ENCODE results near the gene NRN1. TPM values are rescaled to one million over a fixed set of nuclear protein-coding genes. Genes with fewer than 3 reads are reported as not detected.
A peak's percentile ranks its signal among the peaks of the same experiment; 100 is the strongest.

NRN1 gene
- total and polyA plus RNA-seq, 8 donors, result 0.60 to 4.3 (median 1.6) TPM

DNA sequence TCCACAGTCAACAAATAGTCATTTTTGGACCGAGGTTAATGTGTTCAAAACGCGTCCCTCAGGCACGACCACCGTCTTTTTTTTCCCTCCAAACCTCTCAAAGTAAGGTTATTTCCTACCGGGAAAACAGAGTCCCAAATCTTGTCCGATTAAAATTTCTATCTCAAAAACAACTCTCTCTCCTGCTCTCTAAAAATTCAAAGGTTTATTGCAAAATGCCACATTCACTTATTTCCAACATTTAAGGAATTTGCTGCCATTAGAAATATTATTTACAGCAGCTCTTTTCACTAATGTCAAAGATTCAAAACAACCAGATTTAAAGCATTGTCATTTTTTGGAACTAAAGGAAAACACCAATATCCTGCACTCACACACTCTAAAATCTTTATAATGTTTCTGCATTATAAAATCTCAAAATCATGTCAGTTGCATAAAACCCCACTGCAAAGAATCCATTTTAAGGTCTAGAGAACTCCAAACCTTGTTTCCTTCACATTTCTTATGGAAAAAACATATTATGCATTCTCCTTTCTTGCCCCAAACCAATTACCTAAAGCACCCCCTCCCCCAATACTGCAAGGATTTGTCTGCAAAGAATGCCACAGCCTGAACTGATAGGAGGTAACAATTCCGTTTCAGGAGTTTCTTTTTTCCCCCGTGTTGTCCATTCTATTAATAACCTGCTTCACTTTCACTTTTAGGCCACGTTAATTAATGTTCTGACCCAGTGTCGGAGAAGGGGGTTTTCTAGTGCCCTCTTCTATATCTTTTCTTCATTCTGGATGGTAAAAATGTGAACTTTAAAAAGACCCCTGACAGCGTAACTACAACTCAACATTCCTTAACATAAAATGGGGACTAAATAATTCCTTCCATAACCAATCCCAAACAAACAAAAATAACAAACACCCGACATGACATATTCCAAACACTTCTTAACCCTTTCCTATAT, 1.4 kb downstream of the NRN1 start:
- no peaks in the 10 kb centered on the region for H3K9me3 ChIP-seq
- H3K27ac ChIP-seq, result no peak overlapping the region
- 11% methylated on average over 13 of the region's 13 CpGs for WGBS, 2 donors
- TF ChIP-seq, protein P1, sequence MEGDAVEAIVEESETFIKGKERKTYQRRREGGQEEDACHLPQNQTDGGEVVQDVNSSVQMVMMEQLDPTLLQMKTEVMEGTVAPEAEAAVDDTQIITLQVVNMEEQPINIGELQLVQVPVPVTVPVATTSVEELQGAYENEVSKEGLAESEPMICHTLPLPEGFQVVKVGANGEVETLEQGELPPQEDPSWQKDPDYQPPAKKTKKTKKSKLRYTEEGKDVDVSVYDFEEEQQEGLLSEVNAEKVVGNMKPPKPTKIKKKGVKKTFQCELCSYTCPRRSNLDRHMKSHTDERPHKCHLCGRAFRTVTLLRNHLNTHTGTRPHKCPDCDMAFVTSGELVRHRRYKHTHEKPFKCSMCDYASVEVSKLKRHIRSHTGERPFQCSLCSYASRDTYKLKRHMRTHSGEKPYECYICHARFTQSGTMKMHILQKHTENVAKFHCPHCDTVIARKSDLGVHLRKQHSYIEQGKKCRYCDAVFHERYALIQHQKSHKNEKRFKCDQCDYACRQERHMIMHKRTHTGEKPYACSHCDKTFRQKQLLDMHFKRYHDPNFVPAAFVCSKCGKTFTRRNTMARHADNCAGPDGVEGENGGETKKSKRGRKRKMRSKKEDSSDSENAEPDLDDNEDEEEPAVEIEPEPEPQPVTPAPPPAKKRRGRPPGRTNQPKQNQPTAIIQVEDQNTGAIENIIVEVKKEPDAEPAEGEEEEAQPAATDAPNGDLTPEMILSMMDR (IDR thresholded peaks at IDR 0.05), result no peak
- intact Hi-C loops (cut with DNase I), result no loop called here
- no peak for ATAC-seq
- no peak overlapping the region for H3K4me3 ChIP-seq
- H3K4me1 ChIP-seq, result peaks cover 0 to 12% (median 0%) of the 10 kb centered on the region in 3 donors
- no peak for FAIRE-seq
- no peak for DNase-seq
- peaks cover 10 to 65% (median 27%) of the 10 kb centered on the region in 4 donors for H3K27me3 ChIP-seq
- no peaks in the 10 kb centered on the region for H3K36me3 ChIP-seq

DNA sequence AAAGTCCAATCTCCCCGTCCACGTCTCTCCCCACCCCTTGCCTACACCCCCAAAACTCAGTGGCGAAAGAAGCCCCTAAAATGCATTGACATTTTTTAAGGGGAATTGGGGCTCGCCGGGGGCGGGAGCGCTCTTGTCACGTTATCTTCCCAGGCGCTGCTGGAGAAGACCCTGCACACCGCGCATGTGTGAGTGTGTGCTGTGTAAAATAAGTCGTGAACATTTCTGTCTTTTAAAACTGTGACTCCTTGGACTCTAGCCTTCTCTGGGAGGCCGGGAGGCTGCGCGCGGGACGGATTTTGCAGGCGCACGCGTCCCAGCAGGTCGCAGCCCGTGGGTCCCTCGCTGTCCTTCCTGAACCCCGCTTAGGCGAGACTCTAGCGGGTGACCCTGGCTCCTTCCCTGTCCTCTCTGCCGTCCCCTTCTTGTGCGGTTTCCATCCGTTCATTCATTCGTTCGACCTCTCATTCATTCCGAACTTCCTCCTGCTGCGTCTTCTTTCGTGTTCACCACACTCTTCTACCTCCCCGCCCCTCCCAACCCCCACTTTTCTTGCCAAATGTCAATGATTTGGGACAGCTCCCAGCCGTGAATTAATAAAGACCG, 2.2 kb downstream of the NRN1 start:
- DNase-seq, result no peak
- intact Hi-C loops (cut with DNase I), result no loop called here
- Histone ChIP-seq H3K4me1 (peaks cover 0 to 14% (median 0%) of the 10 kb centered on the region in 3 donors), H3K36me3 (no peaks in the 10 kb centered on the region), H3K9me3 (no peaks in the 10 kb centered on the region), H3K4me3 (peak overlapping the region in 1 of 4 donors; percentile 17), H3K27me3 (peaks cover 10 to 68% (median 24%) of the 10 kb centered on the region in 4 donors), H3K27ac (no peak overlapping the region)
- no peak for FAIRE-seq
- 13 to 15% methylated on average over 37 of the region's 37 CpGs for WGBS, 2 donors
- TF ChIP-seq, protein P1 (IDR thresholded peaks at IDR 0.05), result no peak
- no peak for ATAC-seq

DNA sequence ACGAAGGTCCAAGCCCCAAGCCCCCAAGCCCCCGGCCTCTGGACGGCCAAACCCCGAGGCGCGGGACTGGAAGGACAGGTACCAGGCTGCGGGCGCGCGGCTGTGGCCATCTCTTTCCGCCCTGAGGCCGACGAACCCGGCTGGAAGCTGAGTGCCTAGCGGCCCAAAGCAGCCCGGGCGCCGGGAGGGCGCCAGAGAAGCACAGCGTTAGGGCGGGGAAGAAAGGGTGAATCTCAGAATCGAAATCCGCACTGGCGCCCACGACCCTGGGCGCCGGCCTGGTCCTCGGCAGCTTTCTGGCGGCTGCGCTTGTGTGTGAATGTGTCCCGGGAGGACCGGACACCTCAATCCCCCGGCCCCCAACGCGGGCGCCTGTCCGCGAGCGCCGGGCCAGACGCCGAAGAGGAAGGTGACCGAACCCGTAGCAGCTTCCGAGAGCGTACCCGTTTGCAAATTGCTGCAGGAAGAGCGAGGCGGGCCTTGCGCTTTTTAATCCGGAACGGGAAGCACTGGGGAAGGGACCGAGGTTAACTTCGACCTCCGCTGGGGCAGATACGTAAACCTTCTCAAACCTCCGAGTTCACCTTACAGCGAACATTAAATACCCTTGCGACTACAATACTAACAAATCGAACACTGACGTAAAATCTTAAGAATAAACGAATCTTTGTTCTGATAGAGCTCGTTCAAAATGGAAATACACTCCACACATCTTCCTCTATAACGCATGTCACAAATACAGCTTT, 2.9 kb downstream of the NRN1 start:
- Histone ChIP-seq H3K27me3 (peaks cover 11 to 74% (median 30%) of the 10 kb centered on the region in 4 donors), H3K27ac (no peak overlapping the region), H3K36me3 (no peaks in the 10 kb centered on the region), H3K9me3 (no peaks in the 10 kb centered on the region), H3K4me3 (peak overlapping the region in 1 of 4 donors; percentile 17), H3K4me1 (peaks cover 0 to 19% (median 0%) of the 10 kb centered on the region in 3 donors)
- TF ChIP-seq, protein P1 (IDR thresholded peaks at IDR 0.05), result no peak
- intact Hi-C loops (cut with DNase I), result no loop called here
- ATAC-seq, result peak in 1 of 4 donors; percentile 5
- 6 to 8% methylated on average over 59 to 64 of the region's 64 CpGs for WGBS, 2 donors
- peak in 2 of 6 donors; percentile 65 to 71 for DNase-seq
- no peak for FAIRE-seq

DNA sequence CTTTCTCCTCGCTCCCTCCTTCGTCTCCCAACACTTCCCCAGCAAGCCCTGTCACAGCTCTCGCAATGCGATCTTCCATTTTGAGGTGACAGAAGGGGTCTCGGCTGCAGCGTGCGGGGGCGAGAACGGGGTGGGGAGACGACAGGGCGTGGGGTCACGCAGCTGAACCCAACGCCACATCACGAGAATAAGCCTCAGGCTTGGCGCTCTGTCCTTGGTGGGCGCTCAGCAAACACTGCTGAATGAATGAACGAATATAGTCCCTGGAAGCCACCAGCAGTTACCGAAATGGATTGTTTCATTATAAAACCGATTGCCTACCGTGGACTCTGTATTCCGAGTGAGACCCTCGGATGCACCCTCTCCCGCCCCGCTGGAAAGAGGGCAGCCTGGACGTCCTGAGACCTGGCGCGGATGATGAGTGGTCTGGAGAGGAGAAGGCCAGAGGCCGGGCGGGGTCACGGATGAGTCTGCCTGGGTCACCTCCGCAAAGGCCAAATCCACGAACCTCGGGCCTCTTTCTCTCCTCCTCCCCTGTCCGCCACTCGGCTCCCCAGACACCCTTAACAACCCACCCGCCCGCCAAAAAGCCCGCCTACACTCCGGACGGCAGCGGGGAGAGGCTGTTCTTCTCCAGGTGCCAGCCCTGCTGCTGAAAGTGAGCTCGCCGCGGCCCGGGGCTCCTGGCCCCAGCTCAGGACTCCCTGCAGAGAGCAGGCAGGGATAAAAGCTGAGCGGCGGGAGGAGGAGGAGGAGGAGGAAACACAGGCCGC, 3.7 kb downstream of the NRN1 start:
- Histone ChIP-seq H3K4me3 (peak overlapping the region in 1 of 4 donors; percentile 17), H3K27me3 (peaks cover 16 to 82% (median 35%) of the 10 kb centered on the region in 4 donors), H3K4me1 (peaks cover 0 to 17% (median 0%) of the 10 kb centered on the region in 3 donors), H3K27ac (no peak overlapping the region), H3K9me3 (no peaks in the 10 kb centered on the region), H3K36me3 (no peaks in the 10 kb centered on the region)
- TF ChIP-seq, protein P1 (IDR thresholded peaks at IDR 0.05), result no peak
- 8 to 9% methylated on average over 43 to 48 of the region's 48 CpGs for WGBS, 2 donors
- DNase-seq (peak in 2 of 6 donors; percentile 54 to 57), ATAC-seq (peak in 1 of 4 donors; percentile 13), FAIRE-seq (no peak)
- intact Hi-C loops (cut with DNase I), result no loop called here
